Measurements from ENCODE around the gene ADAMTS9.
A peak's percentile ranks its signal among the peaks of the same experiment; 100 is the strongest.

The ADAMTS9 gene

GRCh38 chr3:64533617-64534317 lies 154.0 kb downstream of the ADAMTS9 start:
- peak; percentile 4 to 12 for DNase-seq

GRCh38 chr3:64530434-64531049 lies 157.3 kb downstream of the ADAMTS9 start:
- DNase-seq = no peak

GRCh38 chr3:64523324-64523723 lies 164.5 kb downstream of the ADAMTS9 start:
- no peak for DNase-seq

- DNase-seq = no peak
Measured at GRCh38 chr3:64520334-64520733, 167.5 kb downstream of the ADAMTS9 start.

DNA sequence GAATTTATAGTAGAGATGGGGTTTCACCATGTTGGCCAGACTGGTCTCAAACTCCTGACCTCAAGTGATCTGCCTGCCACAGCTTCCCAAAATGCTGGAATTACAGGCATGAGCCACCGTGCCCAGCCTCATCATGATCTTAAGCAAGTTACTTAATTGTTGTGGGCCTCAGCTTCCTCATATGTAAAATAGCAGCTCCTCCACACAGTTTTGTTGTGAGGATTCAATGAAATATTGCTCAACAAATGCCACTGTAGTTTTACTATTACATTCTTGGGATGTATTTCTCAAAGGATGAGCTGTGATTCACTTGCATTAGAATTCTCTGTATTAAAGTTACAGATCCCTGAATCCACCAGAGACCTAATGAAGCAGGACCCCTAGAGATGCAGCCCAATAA lies 168.8 kb downstream of the ADAMTS9 start:
- DNase-seq = no peak

- no peak for DNase-seq
Measured at GRCh38 chr3:64518496-64518895, 169.3 kb downstream of the ADAMTS9 start.

DNA sequence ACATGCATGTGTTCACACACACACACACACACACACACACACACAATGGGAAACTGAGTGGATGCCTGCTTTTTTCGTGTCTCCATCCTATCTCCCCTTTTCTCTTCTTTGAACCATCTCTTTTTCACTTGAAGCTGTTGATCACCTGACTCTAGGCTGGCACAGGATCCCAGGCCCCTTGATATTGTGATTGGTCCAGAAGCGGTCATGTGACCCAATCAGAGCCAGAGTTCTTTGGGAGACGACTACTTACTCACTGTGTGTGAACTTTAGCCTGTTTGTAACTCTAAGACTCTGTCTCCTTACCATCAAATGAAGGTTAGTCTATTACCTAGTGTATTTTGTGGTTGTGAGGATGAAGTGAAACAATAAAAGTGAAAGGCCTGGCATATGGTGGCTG lies 172.9 kb downstream of the ADAMTS9 start:
- no peak for DNase-seq

DNA sequence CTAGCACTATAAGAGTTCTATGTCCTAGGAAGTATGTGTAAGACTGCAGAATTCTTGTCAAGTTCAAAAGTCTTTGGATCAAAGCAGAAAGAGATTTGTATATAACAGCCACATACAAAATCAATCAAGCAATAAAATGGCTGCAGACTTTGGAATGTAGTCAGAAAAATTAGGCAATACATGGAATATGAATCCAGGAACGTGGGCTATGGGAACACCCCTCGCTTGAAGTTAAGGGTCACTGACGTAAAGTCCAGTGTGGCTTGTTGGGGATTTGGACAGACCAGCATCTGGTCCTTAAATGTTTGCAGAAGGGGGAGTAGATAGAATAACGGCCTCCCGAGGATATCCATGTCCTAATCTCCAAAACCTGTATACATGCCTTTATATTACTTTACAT lies 178.6 kb downstream of the ADAMTS9 start:
- DNase-seq = no peak

GRCh38 chr3:64508140-64508539 lies 179.7 kb downstream of the ADAMTS9 start:
- no peak for DNase-seq

- DNase-seq = no peak
Measured at GRCh38 chr3:64506255-64506654, 181.5 kb downstream of the ADAMTS9 start.

DNA sequence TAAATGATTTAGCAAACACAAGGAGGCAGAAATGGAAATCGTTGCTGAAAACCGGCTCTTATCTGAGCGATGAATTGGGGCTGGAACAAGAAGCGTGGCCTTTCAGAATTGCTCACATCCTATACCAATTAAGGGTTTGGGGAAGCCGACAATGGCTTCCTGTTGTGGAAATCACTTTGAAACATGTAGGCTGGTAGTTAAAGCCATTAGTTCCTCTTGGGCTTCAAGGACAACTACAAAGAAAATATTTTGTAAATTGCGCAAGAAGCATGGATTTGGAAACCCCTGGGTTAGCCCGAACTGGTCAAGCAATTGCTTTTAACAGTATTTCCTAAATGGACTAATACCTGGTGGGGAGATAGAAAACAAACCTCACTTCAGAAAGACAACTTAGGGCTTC lies 182.4 kb downstream of the ADAMTS9 start:
- DNase-seq = no peak

GRCh38 chr3:64502284-64502683 lies 185.5 kb downstream of the ADAMTS9 start:
- no peak for DNase-seq

- DNase-seq = no peak
Measured at GRCh38 chr3:64501298-64501906, 186.4 kb downstream of the ADAMTS9 start.

- DNase-seq = no peak
Measured at GRCh38 chr3:64496786-64497490, 190.9 kb downstream of the ADAMTS9 start.

DNA sequence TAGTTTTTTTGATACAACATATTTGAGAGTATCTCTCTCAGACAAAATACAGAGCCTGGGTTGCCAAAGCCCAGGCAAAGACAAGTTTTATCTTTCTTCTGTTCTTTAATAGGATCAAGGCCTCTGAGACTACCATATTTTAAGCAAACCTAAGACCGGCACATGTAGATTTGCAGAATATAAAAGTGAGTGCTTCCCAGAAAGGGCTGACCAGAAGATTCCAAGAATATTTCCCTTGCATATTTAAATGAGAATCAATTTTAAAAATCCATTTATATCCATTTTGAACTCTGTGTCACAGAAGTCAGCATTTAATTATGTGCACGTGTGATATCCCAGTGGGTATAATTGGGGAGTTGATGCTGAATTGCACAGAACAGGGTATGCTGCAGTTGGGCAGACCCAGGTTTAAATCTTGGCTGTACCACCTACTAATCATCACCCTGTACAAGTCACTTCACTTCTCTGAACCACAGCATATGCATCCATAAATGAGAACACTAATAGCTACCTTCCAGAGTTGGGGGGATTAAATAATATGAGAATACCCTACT lies 191.9 kb downstream of the ADAMTS9 start:
- DNase-seq = no peak

GRCh38 chr3:64495121-64495780 lies 192.5 kb downstream of the ADAMTS9 start:
- DNase-seq = no peak

DNA sequence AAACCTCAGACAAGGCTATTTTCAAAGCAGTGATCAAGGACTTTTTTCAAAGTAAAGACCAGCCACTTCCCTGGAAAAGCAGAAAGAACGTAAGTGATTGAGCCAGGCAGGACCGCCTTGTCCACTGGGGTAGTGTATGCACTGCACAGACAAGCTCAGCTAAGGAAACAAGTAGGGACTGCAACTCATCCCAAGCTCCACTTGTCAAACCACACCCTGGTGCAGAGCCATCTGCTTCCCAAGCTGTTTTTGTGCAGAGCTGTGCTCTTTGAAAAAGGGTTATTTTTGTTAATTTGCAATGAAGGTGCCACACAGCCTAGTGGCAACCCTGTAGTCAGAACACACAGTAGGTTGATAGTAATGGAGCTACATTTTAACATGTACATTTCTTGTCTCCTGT lies 193.3 kb downstream of the ADAMTS9 start:
- no peak for DNase-seq

DNA sequence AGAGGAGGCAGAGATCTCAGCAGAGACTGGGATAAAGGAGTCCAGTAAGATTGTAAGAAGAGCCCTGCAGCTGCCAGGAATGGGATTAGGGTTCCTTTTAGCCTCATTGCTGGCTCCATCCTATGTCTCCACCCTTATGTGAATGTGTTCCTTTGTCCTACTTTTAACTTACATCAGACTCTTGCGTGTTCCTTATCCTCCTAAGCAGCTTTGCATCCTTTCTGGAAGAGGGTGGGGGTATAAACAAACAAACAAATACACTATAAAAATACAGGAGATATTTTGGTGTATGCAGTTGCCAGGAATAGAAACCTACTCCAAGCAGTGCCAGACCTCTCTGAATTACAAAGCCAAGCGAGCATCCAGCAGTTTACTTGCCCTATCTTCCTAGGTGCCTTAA lies 194.7 kb downstream of the ADAMTS9 start:
- DNase-seq = no peak

- no peak for DNase-seq
Measured at GRCh38 chr3:64491843-64492242, 196.0 kb downstream of the ADAMTS9 start.

- no peak for DNase-seq
Measured at GRCh38 chr3:64490180-64490724, 197.5 kb downstream of the ADAMTS9 start.

DNA sequence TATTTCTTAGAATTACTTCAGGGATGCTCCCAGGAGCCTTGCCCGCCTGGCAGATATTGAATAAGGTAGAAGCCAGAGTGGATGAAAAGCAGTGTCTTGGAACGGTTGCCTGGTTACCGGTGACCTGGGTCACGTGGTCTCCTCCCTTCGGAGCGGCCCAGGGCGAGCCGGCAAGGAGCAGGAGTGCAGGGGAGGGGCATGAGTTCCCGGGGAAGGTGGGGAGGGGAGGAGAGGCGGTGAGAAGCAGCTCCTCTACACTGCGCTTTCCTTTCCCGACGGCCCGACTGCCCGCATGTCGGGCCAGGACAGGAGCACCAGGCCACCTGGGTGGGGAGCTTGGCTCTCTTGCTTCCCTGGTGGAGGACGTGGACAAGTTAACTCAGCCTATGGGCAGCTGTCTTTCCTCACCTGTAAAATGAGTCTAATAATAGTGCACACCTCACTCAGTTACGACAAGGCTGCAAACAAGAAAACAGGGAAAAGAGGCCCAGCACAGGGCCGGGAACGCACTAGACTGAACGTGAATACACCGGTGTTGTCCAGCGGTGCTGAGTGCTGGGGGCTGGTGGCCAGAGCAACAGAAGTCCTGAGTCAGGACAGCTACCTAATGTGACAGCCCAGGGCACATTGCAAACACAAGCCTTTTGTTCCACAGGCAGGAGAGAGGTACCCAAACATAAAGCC lies 198.3 kb downstream of the ADAMTS9 start:
- DNase-seq = no peak

DNA sequence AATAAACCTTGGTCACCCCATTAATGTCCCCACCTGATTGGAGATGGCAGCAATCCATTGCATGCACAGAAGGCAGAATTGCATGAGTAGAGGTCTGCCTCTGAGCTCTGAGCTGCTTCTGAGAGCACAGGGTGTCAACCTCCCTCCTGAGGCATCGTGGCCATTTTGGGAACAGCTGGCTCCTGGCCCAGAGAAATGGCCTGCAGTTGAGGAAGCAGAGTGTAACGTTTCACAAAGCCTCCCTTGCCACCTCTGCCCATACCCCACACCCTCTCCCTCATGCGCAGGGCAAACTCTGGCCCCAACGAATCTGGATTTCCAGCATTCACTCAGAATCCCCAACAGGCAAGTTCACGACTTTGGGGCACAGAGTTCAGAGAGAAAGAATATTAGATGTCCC lies 198.9 kb downstream of the ADAMTS9 start:
- no peak for DNase-seq

All from CD4-positive, alpha-beta T cell treated with Interleukin-4 for 1 hour (primary cell).